Stimulated activated CD8-positive, alpha-beta memory T cell treated with anti-CD3 and anti-CD28 coated beads, Interleukin-4, amount 100 ng/mL, for 1 hour (primary cell): Measurements from ENCODE around the gene CA10.

Experiments used
- DNase-seq, 2 donors: peaks; one replicate each; pipeline ENCODE4 v3.0.0-alpha.2; 2020; ENCODE audit warnings: low read depth in 2 of 2, low spot score in 1 of 2

CA10 gene

DNA sequence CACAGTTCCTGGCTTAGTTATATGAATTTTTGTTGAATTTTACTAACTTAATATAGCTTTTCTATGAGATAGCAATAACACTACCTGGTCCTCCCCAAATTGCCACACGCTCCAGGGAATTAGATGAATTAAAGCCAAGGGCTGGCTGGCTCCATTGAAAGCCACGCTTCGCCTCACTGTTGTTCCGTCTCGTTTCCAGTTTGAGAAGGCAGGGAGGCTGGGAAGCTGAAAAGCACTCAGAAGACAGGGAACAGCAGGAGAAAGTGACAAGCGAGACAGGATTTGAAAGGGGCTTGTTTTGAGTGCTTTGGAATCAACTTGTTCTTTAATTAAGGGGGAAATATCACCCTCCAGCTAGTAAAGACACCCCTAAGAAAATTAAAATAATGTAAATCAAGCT, 425.3 kb downstream of the CA10 start:
- no peak for DNase-seq

DNA sequence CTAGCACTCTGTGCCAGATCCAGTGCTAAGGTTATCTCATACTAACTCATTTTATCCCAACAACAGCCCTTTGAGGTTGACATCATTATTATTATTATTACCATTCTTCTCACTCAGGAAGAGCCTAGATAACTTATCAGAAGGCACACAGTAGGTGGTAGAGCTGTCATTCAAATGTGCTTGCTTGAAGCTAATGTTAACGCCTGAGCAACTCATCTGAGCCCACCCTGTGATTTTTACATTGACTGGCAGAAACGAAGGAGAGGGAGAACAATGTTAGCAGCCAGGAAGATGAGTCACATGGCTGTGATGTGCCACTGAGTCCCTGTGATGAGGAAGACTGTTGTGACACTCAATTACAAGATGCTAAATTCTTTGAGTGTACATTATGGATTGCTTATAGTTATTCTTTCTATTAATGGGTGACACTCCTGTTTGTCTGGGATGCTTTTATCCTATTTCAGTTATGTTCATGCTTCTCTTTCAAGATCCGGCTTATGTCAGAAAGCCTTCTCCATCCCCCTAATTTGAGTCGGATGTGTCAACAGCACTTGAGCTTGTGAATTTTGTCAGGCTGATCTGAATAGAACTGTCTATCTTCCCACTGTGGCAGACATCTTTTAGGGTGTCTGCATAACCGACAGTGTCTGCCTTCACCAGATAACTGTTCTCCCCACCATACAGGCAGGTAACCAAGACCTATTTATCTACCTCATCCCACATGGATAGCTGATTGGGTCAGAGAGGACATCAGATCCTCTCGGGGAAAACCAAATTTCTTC, 426.4 kb downstream of the CA10 start:
- DNase-seq = no peak

DNA sequence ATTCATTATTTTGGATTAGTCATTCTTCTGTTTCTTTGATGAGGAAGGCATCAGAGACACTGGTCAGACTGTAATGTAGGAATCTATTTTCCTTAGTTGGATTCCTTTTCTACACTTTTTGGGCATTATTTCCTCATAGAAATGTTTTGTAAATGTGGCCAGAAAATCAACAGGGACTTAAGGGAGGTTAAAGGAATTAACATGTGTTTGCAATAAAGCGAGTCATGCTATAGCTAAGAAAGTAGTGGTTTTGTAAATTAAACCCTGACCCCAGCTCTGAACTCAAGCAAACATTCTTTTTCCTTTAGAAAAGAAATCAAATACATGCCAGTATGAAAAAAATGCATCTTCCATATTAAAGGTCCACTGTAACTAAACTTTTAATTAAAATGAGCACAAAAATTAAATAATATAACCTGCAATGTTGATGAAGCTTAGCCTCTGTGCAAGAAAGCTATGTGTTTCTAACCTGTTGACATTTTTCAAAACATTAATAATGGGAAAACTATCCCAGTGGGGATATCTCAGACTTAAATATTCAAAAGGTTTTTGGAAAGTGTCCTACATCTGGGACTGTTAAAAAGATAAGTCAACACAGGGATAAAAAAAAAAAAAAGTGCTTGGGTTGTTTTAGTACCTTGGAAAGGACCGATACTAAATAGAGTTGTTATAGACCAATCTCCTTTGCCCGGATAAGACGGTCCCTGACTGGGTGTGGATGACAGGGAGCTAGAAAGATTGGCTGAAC, 428.0 kb downstream of the CA10 start:
- no peak for DNase-seq

DNA sequence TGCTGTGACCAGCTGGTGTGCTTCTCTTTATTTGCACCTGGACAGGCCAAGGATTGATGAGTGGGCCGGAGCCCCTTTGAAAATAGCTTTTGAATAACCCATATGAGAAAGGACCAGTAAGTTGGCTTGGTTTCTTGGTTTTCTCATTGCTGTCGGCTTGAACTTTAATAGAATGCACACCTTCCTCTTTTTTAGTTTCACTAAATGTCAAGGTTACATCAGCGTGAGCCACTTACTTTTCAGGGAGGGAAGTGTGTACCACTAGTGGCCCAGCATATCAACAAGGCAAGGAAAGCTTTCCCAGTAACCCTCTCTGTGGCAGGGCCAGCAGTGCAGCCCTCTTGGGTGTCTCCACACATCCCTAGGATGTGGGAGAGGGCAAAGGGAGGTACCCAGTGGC, 433.3 kb downstream of the CA10 start:
- no peak for DNase-seq

DNA sequence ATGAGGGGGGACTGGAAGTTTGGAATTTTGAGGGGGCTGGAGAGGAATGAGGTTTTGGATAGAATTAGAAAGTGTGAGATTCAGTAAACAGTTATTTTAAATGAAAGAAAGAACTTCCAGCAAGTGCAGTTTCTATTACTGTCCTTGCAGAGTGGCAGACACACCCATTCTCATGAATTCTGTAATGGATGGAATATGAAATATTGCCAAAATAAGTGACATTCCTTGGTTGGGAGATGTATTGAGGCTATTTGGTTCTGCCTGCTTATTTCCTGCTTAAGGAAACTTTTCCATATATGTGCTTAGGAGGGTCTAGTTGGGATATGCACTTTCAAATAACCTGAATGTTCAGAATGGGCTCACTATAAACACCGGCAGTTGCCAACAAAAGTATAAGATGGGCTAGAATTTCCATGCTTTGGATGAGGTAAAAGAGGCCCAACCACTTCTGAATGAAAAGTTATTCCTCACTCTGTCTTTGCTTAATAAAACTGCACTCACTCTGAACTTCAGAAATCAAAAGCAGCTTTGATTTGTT, 434.4 kb downstream of the CA10 start:
- DNase-seq = no peak

DNA sequence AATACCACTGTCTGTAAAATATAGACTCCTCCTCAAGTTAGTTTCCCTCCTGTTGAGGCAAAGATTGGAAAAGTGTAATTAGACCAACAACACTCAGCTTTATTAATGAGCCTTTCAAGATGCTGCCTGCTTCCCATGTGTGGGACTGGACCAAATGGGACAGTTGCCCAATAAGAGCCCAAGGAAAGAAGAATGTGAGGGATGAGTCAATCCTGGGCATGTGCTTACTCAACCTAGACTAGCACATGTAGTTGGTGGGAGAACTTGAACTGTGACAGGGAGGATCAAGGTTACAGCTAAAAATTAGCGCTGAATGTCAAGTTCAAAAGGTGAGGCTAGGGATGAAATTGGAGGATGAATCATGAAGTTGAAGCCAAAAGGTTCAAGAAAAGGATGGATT, 435.5 kb downstream of the CA10 start:
- no peak for DNase-seq

DNA sequence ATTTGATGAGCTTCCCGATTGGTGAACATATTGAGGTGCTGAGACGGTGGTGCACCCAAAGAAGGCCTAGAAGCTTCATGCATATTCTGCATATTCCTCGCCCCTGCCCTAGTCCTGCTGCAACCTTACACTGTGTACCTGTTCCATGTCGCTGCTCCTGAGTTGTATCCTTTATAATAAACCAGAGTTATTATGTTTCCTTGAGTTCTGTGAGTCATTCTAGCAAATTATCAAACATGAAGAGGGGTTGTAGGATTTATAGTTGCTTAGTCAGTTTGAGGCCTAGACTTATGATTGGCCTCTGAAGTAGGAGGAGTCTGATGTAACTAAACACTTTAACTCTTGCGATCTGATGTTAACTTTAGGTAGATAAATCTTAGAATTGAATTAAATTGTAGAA, 436.8 kb downstream of the CA10 start:
- no peak for DNase-seq

DNA sequence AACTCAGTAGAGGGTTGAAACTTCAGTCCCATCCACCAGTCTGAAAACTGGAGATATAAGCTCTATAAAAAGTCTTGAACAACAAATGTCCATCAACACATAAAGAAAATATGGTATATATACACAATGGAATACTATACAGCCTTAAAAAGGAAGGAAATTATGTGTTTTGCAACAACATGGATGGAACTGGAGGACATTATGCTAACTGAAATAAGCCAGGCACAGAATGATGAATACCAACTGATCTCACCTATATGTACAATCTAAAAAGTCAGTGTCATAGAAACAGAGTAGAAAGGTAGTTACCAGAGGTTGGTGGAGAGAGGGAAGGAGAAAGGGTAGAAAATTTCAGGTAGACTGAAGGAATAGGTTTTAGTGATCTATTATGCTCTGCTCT, 438.1 kb downstream of the CA10 start:
- DNase-seq = no peak

DNA sequence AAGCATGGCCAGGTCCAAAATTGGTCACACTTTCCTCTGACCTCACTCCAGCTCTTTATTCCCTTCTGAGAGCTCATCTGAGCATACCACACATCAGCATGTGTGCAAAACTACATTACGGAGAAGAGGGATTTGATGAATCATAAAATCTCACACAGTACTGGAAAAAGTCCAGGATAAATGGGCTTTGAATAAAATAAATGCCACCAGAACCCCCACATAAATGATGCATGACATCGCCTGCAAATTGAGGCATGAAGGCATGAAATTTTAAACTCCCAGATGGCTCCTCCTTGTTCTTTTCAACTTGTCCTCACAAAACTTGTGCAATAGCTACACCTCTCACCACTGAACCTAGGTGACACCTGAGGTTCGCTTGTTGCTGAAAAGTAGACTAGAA, 439.5 kb downstream of the CA10 start:
- DNase-seq = no peak

DNA sequence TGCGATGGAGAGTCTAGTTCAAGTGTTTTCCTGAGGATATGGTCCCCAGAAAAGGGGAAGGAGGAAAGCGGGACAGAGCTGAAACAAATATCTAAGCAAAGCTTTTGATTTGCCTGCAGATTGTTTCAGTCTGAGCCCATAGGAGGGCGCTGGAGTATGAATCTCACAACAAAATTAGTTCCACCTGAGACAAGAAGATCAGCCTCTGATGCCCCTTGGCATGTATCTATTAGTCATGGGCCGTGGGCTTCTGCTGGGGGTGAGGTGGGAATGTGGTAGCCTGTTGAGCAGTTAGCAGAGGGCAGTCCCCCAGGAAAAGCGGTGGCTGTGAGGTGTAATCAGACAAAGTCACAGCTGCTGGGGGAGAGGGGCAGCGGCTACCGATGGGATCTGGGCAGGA, 446.9 kb downstream of the CA10 start:
- DNase-seq = no peak

DNA sequence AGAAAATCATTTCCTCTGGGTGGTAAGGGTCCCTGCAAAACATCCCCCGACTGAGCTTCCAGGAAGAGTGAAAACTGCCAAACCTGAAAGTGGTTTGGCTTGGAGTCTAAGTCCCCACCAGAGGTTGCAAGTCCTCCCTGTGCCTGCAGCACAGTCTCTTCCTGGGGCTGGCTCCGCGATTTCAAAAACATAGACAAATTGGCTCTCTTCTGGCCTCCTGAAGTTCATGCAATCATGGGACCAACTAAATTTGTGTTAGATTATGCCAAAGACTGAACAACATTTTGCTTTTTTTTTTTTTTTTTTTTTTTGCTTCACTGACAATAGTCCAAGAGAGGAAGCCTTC, 447.9 kb downstream of the CA10 start:
- DNase-seq = no peak

DNA sequence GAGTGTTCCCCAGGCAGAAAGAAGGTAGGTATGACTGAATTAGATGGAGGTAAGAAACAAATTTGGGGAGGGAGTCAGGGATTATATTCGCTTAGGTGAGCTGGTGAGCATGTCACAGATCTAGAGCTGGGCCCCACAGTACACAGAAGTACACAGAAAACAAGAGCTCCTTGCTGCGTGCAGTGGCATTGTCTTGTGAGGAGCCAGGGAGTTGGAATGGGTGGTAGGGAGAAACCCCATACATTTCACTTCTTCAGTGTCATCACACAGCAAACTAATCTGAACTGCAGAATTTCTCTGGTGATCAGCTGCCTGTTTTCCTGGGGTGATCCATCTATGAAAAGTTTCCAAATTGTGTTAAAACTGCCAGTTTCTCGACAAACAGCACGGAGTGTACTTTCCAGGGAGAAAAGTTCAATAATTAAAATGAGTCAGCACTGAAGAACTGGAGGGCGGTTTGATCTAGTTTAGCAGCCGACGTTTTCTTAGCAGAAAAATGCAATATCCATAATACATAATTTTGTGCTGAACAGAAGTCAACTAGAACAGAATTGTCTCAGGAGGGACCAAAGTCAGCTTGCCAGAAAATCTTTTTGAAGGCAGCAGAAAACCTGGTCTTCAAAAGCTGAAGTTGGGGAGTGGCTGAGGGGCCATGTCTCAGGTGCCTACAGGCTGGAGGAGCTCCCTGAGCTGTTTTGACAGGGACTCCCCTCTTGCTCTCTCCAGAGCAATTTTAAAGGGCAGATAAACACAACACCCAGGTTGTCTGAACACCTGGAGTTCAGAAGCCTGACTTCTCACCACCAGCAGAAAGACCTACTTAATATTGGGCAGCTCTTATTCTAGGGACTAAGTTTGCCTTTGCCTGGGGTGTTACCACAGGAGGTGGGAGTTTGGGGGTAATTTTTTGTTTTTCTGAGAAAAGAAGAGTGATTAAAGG, 448.6 kb downstream of the CA10 start:
- no peak for DNase-seq

DNA sequence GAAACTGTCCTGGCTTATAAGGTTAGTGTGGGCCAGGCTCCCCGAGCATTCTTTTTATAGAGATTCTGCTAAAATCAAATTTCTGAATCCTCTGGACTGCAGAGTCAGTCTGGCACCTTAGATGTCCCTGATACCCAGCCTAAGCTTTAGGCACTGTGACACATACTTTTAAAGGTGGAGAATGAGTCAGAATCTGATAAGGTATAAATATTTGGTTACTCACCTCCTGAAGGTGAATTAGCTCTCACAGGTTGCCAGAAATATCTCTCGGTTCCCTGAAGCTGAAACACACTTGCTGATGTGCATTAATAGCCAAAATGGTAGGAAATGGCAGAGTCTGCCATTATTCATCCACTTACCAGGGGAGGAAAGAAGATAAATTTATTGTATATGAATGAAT, 451.3 kb downstream of the CA10 start:
- DNase-seq = no peak

DNA sequence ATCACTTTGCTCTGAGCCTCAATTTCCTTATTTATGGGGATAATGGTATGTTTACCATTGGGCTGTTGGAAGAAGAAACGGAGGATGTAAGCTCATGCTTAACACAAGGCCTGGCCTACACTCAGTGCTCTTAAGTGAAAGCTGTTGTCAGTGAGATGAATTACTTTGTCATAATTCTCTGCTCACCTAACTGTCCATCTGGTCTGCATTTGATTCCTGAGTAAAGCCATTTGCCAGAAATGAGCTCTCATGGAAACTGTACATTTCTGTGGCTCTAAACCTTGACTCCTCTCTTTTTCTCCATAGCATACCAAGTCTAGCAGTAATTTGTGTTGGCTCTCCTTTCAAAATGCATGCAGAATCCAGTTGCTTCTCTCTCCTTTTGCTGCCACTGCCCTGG, 452.4 kb downstream of the CA10 start:
- no peak for DNase-seq

DNA sequence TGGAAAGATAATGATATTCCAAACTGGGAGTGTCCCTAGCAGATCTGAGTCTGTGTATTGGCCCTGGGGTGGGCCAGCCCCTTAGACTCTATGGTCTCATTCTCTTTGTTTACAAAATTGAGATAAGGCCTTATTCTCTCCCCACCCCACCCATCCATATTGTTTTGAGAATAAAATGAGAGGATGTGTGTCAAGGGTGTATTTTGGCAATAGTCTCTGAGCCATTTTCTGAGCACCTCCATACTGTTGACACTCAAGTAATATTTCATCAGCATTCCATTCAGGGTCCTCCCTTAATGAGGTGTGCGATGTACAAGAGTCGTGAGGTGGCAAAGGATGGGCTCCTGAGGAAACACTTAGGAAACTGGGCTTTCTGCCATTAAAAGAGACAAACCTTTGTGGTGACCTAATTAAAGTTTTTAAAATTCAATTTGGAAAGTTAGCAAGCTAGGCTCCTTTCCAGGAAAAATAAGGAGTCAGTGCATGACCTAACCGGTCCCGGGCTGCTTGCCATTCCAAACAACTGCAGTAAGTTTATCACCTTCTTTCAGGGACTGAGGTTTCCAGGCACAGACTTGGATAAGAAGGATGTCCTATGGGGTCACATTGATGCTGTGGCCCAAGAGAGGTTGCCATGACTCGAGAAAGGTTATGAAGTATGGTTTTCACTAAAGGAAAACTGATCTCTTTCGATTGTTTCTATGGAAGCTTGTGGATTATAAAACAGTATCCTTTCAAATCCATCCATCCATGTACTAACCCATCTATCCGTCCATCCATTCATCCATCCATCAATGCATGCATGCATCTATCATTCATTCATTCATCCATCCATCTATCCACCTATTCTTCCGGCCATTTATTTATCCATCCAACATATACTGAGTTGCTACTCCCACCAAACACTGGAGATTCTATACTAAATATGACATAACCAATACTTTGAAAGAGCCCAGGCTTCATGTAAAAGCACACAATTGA, 454.9 kb downstream of the CA10 start:
- no peak for DNase-seq

DNA sequence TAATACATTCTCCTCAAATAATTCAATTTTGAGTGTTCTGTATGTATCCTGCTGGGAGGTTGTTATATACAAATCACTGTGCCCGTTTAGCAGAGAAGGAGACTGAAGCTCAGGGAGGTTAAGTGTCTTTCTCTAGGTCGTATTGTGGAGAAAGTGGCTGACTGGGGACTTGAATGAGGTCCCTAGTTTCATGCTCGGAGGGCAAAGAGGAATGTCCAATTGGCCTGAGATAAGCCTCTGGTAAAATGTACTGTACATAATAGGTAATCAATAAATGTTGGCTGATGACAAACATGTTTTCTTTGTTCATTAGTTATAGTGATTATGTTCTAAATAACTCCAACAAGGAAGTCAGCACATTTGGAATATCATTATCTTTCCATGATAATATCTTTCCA, 455.6 kb downstream of the CA10 start:
- no peak for DNase-seq

DNA sequence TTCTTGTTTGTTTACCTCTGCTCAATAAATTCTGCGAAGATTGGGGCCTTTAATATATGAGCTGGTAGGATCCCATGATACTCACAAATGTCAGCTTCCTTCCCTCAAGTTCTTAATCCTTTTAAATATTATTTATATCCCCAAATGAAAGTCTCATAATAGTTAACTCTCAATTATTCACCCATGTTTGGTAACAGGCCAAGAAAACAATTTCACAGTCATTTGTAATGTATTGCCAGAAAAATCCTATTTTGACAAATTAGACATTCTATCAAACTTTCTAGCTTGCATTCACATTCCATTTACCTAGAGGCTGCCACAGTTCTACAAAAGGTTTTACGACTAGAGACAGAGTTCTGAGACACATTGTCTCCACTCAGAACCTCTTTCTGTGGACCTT, 457.0 kb downstream of the CA10 start:
- DNase-seq = no peak

DNA sequence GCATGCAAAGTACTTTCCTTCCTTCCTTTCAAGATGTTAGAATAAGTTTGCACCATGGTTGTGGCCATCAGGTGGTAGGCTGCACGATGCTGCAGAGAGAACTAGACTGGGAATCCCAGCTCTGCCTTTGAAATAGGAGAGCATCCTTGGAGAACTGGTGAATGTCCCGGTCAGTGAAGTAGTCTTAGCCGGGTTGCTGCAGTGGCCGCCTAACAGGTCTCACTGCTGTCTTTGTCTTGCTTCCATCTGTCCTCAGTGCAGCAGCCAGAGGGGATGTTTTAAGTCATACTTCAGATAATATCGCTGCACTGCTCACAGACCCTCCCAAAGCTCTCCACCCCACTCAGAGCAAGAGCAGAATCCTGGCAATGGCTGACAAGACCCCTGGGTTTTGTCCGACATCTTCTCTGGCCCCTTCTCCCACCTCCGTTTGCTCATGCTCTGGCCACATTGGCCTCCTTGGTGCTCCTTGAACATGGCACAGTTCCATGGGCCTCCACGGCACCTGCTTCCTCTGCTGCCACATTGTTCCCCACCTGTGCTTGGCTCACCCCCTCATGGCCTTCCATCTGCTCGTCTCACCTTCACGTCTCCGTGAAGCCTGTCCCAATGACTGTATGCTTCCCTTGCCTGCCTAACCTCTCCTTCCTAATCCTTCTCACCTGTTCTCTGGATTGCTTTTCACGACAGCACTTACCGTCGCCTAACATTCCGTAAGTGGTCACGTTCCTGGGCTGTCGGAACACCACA, 458.3 kb downstream of the CA10 start:
- no peak for DNase-seq

DNA sequence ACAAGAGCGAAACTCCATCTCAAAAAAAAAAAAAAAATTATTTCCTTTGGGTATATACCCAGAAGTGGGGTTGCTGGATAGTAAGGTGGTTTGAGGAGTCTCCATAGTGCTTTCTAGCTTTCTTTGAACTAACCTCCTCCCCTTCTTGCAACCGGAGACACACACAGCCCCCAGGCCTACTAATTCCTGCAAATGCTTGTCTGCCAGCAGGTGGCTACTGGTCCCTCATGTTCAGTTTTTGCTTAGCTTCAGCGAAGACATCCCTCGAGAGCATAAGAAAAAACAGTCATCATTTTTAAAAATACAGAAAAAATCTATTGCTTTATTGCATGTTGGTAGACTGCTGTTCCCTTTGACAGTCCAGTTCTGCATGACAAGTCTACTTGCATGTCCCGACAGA, 459.2 kb downstream of the CA10 start:
- no peak for DNase-seq

DNA sequence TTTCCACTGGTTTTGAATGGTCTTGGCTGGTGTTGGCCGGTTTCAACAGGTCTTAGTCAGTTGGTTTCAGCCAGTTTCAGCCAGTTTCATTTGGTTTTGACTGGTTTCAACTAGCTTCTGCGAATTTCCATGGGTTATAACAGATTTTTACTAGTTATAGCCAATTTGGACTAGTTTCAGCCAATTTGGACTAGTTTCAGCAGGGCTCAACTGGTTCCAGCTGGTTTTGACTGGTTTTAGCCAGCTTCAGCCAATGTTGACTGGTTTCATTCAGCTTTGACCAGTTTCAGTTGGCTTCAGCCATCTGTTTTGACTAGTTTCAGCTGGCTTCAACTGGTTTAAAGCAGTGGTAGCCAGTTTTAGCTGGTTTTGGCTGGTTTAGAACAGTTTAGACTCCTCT, 465.6 kb downstream of the CA10 start:
- DNase-seq = no peak
